ENCODE measurements around the gene PHF19.

Gene PHF19

DNA sequence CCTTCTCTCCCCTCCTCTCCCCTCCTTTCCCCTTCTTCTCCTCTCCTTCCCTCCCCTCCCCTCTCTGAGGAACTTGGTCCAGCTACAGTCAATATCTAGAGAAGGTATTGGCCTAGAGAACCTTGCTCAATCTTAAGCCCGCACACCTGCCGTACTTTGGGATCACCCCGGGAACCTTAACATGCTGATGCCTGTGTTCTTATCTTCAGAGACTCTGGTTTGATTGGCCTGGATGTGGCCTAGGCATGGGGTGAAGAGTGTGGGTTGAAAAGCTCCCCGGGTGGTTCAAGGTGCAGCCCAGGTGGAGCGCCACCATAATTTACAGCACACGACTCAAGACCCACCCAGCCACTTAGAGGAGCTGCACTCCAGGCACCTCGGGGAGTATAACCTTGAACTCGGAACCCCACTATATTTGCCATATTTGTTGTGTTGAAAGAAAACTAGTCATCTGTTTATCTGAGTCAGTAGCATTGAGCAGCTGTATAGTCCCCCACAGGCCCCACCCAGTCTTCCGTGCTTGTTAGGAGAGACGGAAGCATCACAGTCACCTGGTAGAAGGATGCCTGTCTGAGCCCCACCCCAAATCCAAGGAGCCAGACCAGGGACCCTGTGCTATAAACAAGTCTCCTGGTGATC, 14.4 kb upstream of the PHF19 start:
- DNase-seq = peak; percentile 40

DNA sequence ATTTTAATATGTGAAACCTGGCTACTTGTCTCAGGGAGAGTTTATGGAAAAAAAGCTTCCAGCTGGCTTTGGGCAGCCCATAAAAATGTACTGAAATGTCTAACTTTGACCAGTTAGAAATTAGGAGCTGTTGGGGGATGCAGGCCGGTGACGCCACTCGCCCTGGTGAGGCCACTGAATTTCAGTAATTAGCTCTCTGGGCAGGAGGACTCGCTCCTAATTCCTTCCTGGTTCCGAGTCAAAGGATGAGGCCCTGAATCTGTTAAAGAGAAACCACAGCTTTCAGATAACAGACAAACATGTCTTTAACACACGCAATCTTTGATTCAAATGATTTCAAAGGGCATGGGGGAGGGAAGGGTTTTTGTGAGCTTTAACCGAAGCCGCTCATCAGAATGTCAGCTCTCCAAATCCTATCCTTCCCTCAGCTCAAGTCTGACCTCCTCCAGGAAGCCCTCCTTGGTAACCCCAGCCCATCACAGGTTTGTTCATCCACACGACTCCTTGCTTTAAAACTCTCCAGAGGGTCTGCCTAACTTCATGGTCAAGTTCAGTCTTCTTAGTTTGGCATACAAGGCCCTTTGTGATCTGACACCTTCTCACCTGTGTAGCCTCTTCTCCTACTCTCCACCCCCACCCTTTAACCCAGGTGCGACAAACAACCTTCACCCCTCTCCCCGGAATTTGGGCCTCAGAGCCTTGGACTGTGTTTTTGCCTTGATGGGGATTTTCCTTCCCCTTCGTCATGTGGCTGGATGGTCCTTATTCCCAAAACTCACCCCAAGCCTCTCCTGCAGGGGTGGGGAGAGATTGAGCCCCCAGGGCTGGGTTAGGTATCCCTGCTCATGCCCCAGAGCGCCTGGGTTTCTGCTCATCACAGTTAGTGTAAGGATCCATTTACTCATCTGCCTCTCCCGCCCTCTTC, 13.6 kb upstream of the PHF19 start:
- no peak for DNase-seq

DNA sequence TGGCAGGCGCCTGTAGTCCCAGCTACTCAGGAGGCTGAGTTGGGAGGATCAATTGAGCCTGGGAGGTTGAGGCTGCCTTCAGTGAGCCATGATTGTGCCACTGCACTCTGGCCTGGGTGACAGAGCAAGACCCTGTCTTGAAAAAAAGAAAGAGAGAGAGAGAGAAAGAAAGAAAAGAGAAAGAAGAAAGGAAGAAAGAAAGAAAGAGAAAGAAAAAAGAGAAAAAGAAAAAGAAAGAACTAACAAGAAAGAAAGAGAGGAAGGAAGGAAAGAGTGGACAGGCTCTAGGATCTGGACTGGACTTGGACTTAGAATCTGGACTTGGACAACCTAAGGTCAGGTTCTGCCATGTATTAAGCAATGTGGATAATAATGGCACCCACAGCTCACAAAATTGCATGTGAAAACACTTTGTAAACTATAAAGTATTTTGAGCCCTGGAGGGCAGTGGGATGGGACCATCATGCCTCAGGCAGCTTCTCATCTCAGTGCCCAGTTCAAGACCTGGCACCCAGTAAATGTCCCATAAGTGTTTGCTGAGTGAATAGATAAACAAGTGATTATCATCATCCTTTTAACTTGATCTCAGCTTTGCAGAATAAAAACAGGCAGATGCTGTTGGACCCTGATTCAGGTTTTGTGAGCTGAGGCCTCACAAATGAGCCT, 12.8 kb upstream of the PHF19 start:
- DNase-seq = no peak

DNA sequence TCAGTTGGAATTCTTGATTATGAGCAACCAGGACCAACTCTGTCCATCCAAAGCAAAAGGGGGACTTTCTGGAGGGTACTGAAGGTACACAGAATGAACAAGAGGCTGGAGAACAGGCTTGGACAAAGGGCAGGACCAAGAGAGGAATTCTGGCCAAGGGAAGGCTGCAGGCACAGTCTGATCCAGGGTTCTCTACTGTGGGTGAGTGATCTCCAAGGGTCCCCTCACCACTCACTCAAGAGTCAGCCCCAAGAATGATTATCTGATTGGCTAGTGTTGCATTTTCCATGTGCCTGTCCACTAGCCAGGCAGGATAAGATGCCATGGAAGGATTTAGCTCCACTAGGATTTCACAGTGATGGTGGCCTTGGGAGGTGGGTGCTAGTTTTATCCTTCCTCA, 11.6 kb upstream of the PHF19 start:
- no peak for DNase-seq

GRCh38 chr9:120886490-120886967, 9.5 kb upstream of the PHF19 start:
- DNase-seq = no peak

- no peak for DNase-seq
These were observed 9.0 kb upstream of the PHF19 start for GRCh38 chr9:120885958-120886357.

DNA sequence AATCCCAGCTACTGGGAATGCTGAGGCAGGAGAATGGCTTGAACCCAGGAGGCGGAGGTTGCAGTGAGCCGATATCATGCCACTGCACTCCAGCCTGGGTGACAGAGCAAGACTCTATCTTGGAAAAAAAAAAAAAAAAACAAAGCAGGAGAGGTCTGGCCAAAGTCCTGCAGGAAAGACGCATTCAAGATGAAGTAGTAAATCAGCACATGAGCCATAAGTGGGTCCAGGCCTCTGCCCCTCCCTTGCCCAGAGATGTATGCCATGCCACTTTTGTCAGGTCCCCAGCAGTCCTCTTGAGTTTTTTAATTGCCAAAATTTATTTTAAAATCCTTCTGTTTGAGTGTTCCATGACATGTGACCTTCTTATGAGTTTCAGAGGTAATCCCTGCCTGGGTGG, 8.5 kb upstream of the PHF19 start:
- DNase-seq = no peak

DNA sequence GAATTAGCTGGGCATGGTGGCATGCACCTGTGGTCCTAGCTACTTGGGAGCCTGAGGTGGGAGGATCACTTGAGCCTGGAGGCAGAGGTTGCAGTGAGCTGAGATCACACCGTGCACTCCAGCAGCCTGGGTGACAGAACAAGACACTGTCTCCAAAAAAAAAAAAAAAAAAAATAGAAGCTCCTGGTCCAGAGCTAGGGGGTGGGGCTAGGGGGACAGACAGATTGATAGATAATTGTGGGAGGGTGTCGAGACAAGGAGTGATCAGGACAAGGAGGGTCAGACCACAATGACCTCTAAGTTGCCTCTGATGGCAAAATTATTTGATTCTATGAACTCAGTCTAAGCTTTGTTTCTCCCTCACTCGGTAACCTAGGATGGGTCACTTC, 6.6 kb upstream of the PHF19 start:
- DNase-seq = no peak

DNA sequence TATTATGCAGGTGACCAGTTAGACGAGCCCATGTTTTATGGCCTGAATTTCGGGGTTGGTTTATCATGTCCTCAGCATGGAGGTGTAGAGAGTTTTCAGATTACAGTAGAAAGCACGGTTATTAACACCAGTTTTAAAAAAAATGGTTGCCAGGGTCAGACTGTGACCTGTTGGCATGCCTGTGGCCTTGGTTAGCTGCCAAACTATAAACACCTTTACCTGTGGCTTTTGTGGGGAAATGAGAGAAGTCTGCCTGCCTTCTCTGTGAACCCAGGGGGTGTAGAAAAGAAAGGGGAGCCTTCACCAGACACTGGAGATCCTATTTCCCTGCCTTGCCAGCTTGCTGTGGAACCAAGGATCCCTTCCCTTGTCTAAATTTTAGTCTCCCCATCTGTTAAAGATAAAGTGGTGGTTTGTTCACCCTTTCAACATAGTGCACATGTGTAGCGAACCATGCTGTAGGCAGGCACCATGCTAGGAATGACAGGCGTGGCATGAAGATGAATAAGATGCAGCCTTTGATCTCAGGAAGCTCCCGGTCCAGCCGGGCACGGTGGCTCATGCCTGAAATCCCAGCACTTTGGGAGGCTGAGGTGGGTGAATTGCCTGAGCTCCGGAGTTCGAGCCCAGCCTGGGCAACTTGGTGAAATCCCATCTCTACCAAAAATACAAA, 6.1 kb upstream of the PHF19 start:
- peak; percentile 72 for DNase-seq

DNA sequence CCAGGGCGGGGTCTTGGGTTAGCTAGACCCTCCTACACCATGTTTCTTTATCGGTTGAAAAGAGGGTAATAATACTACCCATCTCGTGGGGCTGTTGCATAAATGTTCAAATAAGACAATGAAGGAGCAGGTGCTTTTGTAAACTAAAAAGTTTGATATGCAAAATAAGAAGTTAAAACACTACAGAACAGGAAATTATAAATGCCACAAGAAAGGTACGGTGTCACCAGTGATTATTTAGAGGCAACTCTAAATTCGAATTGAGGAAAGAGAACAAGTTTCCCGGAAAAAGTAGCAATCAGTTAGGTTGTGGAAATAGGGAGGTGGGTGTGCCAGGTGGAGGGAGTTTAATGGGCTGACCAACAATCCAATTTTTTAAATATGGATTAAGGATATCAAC, 2.5 kb upstream of the PHF19 start:
- DNase-seq = no peak

GRCh38 chr9:120878188-120879130, 1.5 kb upstream of the PHF19 start:
- peak; percentile 24 for DNase-seq

DNA sequence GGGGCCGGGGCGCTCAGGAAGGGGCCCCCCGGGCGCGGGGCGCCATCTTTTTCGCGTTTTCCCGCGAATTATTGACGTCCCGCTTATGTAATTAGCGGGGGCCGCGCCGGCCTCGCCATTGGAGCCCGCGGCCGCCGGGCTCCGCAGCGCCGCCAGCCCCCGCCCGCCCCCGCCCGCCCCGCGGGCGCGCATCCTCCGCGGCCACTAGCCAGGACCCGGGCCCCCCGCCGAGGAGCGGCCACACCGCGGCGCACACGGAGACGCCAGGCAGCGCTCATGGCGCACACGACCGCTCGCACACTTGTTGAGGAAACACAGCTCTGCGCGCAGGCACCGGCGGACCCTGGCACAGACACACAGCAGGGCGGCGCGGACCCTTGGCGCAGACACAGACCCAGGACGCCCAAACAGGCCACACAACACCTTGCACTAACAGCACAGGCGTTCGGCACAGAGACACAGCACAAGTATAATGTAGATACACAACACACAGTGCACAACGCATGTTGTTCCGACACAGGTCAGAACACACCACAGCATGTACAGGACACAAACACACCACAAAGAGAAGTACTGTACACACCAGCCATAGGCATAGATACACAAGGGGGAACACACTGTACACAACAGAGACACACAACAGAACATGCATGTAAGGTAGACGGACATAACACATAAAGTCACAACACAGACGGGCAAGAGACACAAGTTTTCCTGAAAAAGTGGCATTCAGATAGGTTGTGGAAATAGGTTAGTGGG, 467 bp upstream of the PHF19 start:
- peak; percentile 69 for DNase-seq

DNA sequence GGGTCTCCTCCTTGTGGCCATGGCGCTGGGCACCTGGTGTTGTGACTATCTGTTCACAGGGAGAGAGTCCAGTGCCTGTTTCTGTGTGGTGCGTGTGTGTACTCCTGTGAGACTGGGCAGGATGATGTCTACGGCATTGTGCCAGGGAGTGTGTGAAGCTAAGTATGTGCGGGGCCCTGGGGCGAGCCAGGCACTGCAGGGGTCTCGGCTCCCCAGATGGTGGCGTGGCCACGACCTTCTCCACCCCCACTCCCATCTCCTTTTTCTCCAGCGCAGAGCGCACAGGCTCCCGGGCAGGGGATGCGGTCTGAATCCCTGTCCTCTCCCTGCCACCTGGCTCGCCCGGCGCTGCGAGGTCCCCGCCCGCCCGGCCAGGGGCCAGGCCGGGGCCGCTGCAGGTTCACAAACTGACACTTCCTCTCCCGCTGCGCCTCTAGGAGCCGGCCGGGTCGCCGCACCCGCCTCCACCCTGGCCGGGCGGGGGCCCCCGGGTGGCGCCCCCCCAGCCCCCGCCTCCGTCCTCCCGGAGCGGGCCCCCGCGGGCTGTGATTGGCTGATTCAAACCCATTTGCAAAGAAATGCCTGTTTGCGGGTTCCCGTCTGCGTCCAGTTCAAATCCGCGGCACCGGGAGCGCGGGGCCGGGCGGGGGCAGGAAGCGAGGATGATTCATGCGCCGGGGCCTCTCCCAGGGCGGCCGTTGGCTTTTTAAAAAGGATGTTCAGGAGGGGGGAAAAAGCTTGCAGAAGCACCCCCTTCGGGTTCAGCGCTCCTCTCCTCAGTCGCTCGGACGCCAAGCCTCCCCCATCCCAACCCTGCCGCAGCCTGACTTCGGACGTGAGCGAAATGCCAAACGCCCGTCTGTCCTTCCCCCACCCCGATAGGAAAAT, 790 bp downstream of the PHF19 start:
- DNase-seq = peak; percentile 78

DNA sequence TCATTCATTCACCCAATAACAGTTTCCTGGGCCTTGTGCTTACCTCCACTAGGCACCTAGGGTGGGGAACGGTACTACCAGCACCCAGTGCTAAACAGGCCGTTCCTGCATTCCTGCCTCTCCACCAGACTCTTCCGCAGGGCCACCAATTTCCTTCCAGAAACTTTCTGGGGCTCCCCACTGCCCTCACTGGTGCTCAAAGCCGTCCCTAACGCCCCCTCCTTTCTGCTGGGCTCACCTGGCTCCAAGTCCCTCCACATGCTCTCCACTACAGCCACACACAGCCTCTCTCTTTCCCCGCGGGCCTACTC, 1.4 kb downstream of the PHF19 start:
- DNase-seq = no peak

DNA sequence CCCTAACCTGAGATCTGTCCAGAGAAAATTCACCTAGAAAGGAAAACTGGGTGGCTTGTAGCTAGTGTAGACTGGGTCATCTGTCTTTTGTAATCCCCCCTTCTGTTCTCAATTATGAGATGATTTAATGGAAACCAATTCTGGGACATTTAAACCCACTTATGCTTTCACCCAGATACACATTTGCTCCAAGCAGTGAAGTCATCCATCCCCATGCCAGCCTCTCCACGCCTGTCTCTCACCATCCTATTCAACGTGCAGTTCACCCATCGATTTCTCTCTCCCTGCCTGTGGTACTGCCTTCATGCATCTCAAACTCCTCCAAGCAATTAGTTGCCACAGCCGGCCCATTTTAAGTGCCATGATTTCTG, 1.8 kb downstream of the PHF19 start:
- no peak for DNase-seq

DNA sequence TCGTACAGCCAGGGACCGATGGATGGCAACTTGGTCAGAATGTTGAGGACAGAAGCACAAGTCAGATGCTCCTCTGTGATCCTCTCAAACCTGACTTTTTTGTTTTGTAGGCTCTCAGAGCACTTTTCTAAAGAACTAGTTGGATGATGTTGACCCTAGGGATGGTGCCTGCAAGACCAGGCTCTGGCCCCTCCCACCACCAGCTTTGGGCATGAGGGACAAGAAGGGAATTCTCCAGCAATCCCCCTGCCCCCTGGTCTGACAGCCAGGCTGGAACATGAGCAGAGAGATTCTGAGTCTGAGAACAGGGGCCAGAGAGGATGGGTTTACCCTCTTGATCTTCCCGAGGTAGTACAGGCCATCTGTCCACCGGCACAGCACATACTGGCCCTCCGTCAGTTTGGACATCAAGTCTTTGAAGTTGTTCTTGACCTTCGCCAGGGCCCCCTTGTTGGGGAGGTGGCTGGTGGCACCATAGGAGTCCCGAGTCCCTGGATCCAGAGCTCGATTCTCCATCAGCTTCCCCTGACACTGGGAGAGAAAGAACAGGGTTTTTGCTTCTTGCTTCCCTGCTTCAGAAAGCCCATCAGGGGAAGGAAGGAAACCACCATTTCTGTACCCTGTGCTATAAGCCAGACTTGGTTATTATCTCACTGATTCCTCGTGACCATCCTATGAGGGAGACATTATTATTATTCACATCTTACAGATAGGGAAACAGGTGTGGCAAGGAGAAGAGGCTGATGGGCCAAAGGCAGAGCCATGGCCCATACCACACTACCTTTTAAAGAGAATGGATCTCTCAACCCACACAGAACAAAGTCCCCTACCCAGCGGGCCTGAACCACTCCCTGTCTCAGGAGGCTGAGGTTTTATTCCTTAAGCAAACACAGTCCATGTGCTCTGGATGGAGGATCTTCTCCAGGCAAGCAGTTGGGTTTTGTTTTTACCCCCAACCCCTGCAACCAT, 2.5 kb downstream of the PHF19 start:
- DNase-seq = no peak

DNA sequence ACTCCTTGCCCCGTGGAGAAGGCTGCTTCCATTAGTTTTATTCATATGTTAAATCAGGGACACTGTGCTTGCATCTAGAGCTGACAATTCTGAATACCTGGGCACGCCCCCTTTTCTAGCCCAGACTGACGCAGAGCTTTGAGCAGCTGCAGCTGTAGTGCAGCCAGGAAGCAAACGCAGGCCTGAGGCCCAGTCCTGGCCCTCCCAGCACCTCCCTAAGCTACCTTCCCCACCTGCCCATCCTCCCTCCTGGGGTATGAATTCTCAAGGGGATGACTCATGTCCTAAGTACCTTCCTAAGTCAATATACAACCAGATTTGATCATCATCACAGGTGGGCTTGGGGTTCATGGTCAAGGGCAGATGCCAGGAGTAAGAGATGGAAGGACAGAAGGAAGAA, 3.5 kb downstream of the PHF19 start:
- DNase-seq = no peak

- DNase-seq = no peak
These were observed 4.0 kb downstream of the PHF19 start for GRCh38 chr9:120872791-120873502.

DNA sequence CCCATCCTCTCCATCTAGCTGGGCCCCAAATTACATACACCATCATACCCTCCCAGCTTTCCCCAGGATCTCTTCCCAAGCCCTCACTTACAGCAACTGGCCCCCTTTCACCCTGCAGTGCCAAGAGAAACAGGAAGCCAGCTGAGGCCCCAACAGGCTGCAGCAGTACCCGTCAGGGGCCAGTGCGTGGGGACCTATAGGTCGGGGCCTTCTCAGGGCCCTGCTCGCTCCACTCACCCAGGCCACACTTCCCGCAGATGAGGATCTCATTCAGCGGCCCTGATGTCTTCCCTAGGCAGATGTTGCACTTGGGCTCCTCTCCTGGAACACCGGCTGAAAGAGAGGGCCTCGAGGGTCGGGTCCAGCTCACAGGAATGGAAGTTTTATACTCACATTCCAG, 6.8 kb downstream of the PHF19 start:
- DNase-seq = no peak
